Neural progenitor cell (in vitro differentiated cells): ENCODE results near the gene C11orf86.

ENCODE experiments used
- CTCF ChIP-seq: fragments of 200-600 bp; sonication (generic); IDR thresholded peaks from 2 replicates; pipeline ENCODE4 v1.5.1; 2017; ENCODE audit warnings: antibody characterized with exemption, mild to moderate bottlenecking
- EZH2 ChIP-seq: fragments of 200-600 bp; sonication (generic); IDR thresholded peaks from 2 replicates; pipeline ENCODE4 v1.6.1; 2017; ENCODE audit warnings: antibody characterized with exemption, mild to moderate bottlenecking, moderate library complexity
- EZH2phosphoT487 ChIP-seq: fragments of 200-600 bp; sonication (generic); IDR thresholded peaks from 2 replicates; pipeline ENCODE4 v1.6.1; 2017; ENCODE audit warnings: antibody characterized with exemption

- TF ChIP-seq EZH2, result no peak
- peak; percentile 82 for TF ChIP-seq CTCF
- TF ChIP-seq EZH2phosphoT487, result no peak
Measured at GRCh38 chr11:66976028-66976467, 944 bp downstream of the C11orf86 start.
